ENCODE measurements around the gene C16orf74. TPM values are rescaled to one million over a fixed set of nuclear protein-coding genes. Genes with fewer than 3 reads are reported as not detected.

Gene C16orf74
- total RNA-seq, 1 donor, result 8.2 TPM

- no peak for DNase-seq (ENCODE audit: low read depth)
- no peak for TF ChIP-seq CTCF (IDR thresholded peaks at IDR 0.05; ENCODE audit: insufficient read depth, low read depth, low read length)
- H3K4me3 ChIP-seq (ENCODE audit: low read depth, low read length), result no peak overlapping the region
Measured at GRCh38 chr16:85683363-85683762, 67.5 kb downstream of the C16orf74 start.

DNA sequence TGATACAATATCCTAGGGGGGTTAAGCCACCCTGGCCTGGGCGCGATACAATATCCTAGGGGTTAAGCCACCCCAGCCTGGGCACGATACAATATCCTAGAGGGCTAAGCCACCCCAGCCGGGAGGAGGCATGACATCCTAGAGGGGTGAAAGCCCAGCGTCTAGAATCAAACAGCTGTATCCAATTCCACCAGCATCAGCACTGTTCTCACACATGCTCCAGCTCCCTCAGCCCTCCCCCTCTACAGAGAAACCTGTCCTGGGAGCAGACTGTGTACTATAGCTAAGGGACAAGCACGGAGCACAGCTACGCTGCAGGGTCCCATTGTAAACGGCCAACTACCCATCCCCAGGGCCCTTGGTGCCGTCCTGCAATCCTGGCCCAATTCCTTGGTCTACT, 68.4 kb downstream of the C16orf74 start:
- TF ChIP-seq CTCF (IDR thresholded peaks at IDR 0.05; ENCODE audit: insufficient read depth, low read depth, low read length), result no peak
- H3K4me3 ChIP-seq (ENCODE audit: low read depth, low read length), result no peak overlapping the region
- no peak for DNase-seq (ENCODE audit: low read depth)

DNA sequence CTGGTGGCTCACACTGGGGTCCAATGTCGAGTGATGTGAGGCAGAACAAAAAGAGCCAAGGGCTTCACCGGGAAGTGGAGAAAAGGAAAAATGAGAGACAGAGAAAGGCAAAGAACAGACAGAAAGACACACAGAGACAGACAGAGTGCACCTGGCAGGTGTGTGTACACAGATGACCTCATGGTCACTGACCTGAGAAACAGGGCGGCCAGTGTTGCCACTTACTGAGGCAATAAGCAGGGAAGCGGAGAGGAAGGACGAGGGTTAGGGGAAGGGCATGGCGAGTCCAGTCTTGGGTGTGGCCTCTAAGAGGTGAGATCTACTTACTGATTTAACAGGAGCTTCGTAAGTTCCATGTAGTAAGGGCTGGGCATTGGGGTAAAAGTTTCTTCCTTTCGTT, 69.6 kb downstream of the C16orf74 start:
- H3K4me3 ChIP-seq (ENCODE audit: low read depth, low read length), result no peak overlapping the region
- no peak for TF ChIP-seq CTCF (IDR thresholded peaks at IDR 0.05; ENCODE audit: insufficient read depth, low read depth, low read length)
- no peak for DNase-seq (ENCODE audit: low read depth)

DNA sequence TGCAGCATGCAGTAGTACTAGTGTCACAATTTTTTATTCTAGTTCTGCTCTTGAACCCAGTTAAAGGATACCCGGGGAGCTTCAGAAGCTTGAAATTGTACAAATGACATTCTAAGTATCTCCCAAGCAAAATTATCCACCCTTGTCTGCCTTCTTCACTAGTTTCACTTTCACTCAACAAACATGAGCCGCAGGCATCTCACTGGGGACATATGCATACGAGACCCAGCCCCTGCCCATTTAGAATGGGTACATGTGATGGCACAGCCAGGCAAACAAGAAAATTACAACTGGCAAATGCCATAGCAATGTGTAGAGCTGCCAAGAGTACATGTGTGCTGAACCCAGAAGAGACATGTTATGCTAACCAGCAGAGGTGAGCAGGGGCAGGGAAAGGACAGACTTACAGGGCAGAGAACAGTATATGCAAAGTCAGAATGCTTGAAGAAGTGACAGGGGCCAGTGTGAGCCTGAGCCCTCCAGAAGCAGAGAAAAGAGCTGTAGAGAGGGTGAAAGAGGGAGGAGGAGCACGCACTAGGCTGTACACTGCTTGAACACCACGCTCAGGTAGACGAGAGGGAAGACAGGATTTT, 70.4 kb downstream of the C16orf74 start:
- H3K4me3 ChIP-seq (ENCODE audit: low read depth, low read length), result no peak overlapping the region
- DNase-seq (ENCODE audit: low read depth), result no peak
- no peak for TF ChIP-seq CTCF (IDR thresholded peaks at IDR 0.05; ENCODE audit: insufficient read depth, low read depth, low read length)

- H3K4me3 ChIP-seq (ENCODE audit: low read depth, low read length), result no peak overlapping the region
- TF ChIP-seq CTCF (IDR thresholded peaks at IDR 0.05; ENCODE audit: insufficient read depth, low read depth, low read length), result no peak
- DNase-seq (ENCODE audit: low read depth), result no peak
Measured at GRCh38 chr16:85679870-85680269, 71.0 kb downstream of the C16orf74 start.

GRCh38 chr16:85678821-85679220, 72.1 kb downstream of the C16orf74 start:
- no peak for DNase-seq (ENCODE audit: low read depth)
- no peak overlapping the region for H3K4me3 ChIP-seq (ENCODE audit: low read depth, low read length)
- no peak for TF ChIP-seq CTCF (IDR thresholded peaks at IDR 0.05; ENCODE audit: insufficient read depth, low read depth, low read length)

DNA sequence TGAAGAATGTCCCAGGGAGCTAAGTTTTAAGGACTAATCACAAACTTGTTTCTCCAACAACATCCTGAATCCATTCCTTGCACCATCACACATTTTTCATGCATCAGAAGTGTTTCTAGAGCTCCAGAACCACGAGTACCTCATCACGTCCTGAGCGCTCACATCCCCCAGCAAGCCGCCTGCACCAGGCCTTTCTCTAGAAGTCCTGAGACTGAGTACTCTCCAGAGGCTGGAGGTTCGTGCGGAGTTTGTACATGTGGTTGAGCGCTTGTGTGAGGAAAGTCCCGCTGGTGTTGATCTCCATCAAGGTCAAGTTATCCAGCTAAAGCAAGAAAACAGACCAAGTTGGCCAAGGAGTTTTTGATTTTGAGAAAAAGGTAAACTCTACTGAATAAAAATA, 72.9 kb downstream of the C16orf74 start:
- DNase-seq (ENCODE audit: low read depth), result no peak
- H3K4me3 ChIP-seq (ENCODE audit: low read depth, low read length), result no peak overlapping the region
- no peak for TF ChIP-seq CTCF (IDR thresholded peaks at IDR 0.05; ENCODE audit: insufficient read depth, low read depth, low read length)

Measured in fibroblast of villous mesenchyme (primary cell).